ES-I3 (cell line): ENCODE measurements around the gene POLE.

Source experiments
- H3K36me3 ChIP-seq: 2 replicates; pipeline ENCODE4 v1.6.1; 2013; ENCODE audit warnings: mild to moderate bottlenecking, low read length, control low read depth, moderate library complexity; ENCODE audit not compliant: insufficient read depth
- H3K4me1 ChIP-seq: 2 replicates; pipeline ENCODE4 v1.6.1; 2013; ENCODE audit warnings: mild to moderate bottlenecking, control low read depth, low read length; ENCODE audit not compliant: insufficient read depth
- H3K9ac ChIP-seq: 2 replicates; pipeline ENCODE4 v1.6.1; 2013; ENCODE audit warnings: low read depth, mild to moderate bottlenecking, low read length, moderate library complexity
- H3K9me3 ChIP-seq: 2 replicates; pipeline ENCODE4 v1.6.1; 2013; ENCODE audit warnings: mild to moderate bottlenecking, low read length, moderate library complexity; ENCODE audit not compliant: control insufficient read depth, insufficient read depth

Gene POLE

DNA sequence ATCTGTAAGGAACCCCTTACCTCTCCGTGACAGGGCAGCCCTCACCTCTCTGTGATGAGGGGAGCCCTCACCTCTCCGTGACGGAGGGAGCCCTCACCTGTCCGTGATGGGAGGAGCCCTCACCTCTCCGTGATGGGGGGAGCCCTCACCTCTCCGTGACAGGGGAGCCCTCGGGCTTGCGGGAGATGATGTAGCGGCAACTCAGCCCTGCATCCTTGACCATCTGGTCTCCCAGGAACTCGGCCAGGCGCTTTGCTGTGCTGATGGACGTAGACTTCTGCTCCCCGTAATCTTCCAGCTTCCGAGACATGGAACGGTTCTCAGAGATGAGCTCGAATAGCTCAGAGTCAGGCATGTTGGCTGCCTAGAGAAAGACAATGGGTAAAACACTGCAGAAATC, 28.0 kb downstream of the POLE start:
- Histone ChIP-seq H3K4me1 (no peaks in the 10 kb centered on the region), H3K36me3 (peaks cover 34% of the 10 kb centered on the region)

DNA sequence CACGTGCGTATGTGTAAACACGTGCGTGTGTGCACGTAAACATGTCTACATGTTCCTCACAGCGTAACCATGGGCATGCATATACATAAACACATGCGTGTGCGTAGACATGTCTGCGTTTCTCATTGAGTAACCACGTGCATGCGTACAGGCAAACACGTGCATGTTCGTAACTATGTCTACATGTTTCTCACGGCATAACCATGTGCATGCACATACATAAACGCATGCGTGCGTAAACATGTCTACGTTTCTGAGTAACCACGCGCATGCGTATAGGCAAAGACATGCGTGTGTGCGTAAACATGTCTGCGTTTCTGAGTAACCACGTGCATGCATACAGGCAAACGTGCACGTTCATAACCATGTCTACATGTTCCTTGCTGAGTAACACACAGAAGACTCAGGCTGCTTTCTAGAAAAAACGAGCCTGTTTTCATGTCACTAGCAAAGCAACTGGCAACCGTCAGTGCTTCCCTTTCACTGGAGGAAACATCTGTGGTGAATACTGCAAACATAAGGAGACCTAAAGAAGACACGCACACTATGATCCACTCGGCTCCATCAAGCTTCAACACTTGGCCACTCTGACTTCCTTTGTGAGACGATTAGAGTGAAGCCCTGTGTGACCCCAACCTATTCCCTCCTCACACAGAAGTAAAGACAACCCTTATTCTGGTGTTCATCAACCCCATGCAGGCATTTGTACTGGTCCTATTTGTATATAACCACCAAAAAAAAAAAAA, 28.8 kb downstream of the POLE start:
- Histone ChIP-seq H3K9me3 (no peaks in the 10 kb centered on the region), H3K36me3 (peaks cover 34% of the 10 kb centered on the region), H3K9ac (no peak overlapping the region)

More for the DNA sequence above, 28.0 kb downstream of the POLE start:
- no peak overlapping the region for H3K9ac ChIP-seq
- no peaks in the 10 kb centered on the region for H3K9me3 ChIP-seq

DNA sequence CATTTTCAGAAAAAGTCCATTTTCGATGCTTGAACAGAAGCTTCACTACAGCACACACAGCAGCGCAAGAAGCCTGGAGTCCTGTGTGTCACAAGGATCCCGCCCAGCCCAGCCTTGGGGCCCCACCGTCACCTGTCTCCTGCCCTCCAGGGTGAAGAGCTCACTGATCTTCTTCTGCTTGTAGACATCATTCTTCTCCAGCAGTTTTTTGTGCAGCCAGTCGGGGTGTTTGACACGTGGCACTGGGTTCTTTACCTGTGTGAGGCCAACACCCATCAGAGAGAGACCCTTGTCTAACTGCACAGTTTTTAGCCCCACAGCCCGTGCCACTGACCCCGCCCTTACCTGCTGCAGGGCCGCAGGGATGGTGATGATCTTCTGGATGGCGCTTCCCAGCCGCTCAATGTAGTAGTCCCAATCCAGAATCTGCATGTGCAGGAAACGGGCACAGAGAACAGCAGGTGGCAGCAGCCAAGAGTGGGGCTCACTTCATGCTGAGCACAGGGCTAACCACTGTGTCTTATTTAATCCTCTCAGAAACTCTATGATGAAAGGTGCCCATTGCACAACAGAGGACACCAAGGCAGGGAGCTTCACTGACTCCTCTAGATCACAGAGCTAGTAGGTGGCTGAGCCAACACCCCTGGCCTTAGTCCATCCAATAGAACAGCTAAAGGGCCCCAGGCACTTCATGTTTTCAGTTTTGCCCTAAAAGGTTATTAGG, 30.0 kb downstream of the POLE start:
- Histone ChIP-seq H3K9me3 (no peaks in the 10 kb centered on the region), H3K9ac (no peak overlapping the region), H3K36me3 (peaks cover 31% of the 10 kb centered on the region), H3K4me1 (no peaks in the 10 kb centered on the region)

More for the DNA sequence above, 28.8 kb downstream of the POLE start:
- no peaks in the 10 kb centered on the region for H3K4me1 ChIP-seq

DNA sequence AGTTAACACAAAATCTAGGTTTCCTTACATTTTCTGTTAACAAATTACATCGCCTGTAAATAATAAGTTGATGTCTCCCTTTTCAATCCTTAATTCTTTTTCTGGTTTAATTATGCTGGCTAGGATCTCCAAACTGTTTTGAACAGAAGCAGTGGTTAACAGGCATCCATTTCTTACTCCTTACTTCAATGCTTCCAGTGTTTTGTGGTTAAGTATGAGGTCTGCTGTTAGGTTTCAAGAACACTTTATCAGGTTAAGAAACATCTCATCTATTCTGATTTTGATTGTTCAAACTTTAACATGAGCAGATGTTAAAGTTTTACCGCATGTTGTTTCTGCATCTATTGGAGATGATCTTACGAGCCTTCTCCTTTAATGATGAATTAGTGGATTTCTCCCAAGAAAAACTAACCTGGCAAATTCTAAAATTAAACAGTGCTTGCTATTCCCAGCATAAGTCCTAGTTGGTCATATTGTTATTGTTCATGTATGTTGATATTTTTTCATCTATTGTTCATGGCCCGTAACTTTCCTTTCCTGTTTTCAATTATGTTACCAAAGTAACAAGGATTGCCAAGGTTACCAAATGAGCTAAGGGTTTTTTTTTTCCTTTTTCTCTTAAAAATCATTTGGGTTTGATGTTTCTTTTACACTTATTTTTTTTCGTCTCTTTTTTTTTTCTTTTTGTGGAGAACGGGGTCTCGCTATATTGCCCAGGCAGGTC, 33.4 kb downstream of the POLE start:
- Histone ChIP-seq H3K9me3 (no peaks in the 10 kb centered on the region), H3K4me1 (no peaks in the 10 kb centered on the region), H3K9ac (no peak overlapping the region), H3K36me3 (peaks cover 23% of the 10 kb centered on the region)

DNA sequence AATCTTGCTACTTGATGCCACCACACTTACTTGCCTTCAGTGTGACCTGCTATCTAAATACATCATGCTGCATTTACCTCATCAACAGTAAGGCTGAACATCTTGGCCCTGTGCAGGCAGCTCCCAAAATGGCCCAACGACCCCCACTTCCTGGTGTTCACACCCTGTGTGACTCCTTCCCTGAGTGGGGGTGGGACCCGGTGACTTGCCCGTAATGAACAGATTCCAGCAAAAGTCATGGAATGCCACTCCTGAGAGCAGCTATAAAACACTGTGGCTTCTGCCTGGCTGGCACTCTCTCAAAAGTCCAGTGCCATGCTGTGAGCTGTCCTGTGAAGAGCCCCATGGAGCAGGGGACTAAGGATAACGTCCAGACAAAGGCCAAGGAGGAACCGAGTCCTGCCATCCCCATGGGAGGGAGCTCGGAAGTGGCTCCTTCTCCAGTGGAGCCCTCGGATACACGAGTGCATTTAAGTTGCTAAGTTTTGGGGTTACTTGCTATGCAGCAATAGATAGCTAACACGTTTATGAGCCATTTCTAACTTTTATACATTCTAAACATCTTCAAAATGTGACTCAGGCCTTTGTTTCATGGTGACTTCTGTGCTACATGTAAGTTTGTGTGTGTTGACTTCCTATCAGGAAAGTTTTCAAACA, 35.6 kb downstream of the POLE start:
- H3K9me3 ChIP-seq, result no peaks in the 10 kb centered on the region
- H3K4me1 ChIP-seq, result no peaks in the 10 kb centered on the region
- peaks cover 22% of the 10 kb centered on the region for H3K36me3 ChIP-seq
- no peak overlapping the region for H3K9ac ChIP-seq

DNA sequence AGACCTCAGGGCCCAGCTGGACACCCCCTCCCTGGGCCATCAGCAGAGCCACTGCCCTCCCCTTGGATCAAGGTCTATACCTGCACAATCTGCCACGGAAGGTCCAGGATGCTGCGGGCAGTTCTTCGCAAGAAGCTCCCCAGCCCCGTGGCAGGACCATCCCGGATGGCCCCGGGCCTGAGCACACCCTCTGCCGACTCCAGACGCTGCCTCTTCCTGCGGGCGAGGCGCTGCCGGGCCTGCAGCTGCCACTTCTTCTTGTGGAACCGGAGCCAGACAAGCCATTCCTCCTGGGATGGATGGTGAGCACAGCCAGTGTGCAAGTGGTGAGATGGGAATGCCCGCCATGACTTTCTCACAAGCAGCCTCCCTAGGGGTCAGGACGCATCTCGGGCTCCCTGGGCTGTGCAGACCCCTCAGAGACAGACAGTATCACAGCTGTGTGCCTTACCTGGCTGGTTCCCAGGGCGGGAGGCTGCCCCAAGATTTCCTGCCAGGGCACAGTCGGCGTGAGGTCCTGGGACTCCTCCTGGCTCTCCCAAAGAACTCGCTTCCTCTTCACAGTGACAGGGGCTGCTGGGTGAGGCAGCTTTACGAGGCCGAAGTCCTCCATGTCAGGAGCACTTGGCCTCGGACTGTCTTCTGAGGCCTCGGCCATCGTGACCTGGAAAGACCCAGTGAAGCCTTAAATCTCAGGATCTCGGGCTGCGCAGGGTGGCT, 37.8 kb downstream of the POLE start:
- H3K9ac ChIP-seq, result no peak overlapping the region
- no peaks in the 10 kb centered on the region for H3K4me1 ChIP-seq
- peaks cover 22% of the 10 kb centered on the region for H3K36me3 ChIP-seq
- no peaks in the 10 kb centered on the region for H3K9me3 ChIP-seq

DNA sequence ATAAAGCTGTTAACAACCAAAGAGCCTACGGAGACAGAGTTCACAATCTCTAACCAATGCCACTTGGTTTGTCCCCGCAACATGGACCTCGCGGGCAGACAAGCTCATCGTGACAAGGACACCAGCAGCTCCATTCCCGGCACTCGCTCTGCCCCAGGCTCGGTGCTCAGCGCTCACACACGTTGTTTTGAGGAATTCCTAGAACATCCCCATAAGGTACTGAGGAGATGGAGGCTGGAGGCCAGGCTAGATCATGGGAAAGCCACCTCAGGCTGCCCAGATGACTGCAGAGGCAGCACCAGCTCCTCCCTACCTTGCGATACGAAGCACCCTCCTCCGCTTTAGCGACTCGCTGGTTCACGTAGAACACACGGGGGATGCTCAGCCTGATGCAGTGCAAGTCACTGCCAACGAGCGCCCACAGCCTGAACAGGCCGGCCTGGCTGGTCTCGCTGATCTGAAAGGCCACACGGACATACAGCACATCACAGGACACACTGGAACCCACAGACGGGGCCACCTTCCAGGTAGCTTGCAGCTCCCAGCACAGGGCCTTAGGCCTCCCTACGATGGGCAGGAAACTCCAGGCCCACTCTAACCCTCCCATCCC, 38.4 kb downstream of the POLE start:
- H3K4me1 ChIP-seq, result no peaks in the 10 kb centered on the region
- H3K36me3 ChIP-seq, result peaks cover 22% of the 10 kb centered on the region
- H3K9me3 ChIP-seq, result no peaks in the 10 kb centered on the region
- H3K9ac ChIP-seq, result no peak overlapping the region

DNA sequence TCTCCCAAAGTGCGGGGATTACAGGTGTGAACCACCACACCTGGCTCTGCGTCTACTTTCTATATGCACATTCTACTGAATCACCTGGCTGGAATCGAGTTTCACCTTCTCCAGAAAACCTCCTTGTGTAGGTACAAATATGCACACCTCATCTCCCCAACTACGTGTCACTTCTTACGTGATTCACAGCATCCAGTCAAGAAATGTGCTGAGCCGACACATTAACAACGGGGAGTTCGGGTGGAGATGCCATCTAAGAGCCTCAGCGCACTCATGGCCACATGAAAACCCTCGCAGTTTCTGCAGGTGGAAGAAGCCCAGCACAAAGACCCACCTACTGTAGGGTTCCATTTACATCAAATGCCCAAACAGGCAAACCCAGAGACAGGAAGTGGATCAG, 39.3 kb downstream of the POLE start:
- H3K36me3 ChIP-seq, result peaks cover 22% of the 10 kb centered on the region
- H3K4me1 ChIP-seq, result no peaks in the 10 kb centered on the region
- H3K9me3 ChIP-seq, result no peaks in the 10 kb centered on the region

DNA sequence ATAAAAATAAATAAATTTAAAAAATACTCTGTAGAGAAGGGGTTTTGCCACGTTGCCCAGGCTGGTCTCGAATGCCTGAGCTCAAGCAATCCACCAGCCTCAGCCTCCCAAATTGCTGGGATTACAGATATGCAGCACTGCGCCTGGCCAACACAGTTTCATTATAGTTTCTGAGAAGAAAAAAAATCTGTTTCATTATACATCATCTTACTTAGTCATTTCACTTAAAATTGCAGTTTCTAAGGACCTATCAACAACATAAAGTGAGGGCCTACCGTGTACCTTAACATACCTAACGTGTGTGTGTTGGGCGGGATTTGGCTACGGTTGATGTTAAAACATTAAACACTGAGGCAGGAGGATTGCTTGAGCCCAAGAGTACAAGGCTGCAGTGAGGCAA, 40.3 kb downstream of the POLE start:
- Histone ChIP-seq H3K9ac (no peak overlapping the region), H3K4me1 (no peaks in the 10 kb centered on the region), H3K9me3 (no peaks in the 10 kb centered on the region), H3K36me3 (peaks cover 22% of the 10 kb centered on the region)

More for the DNA sequence above, 39.3 kb downstream of the POLE start:
- no peak overlapping the region for H3K9ac ChIP-seq

DNA sequence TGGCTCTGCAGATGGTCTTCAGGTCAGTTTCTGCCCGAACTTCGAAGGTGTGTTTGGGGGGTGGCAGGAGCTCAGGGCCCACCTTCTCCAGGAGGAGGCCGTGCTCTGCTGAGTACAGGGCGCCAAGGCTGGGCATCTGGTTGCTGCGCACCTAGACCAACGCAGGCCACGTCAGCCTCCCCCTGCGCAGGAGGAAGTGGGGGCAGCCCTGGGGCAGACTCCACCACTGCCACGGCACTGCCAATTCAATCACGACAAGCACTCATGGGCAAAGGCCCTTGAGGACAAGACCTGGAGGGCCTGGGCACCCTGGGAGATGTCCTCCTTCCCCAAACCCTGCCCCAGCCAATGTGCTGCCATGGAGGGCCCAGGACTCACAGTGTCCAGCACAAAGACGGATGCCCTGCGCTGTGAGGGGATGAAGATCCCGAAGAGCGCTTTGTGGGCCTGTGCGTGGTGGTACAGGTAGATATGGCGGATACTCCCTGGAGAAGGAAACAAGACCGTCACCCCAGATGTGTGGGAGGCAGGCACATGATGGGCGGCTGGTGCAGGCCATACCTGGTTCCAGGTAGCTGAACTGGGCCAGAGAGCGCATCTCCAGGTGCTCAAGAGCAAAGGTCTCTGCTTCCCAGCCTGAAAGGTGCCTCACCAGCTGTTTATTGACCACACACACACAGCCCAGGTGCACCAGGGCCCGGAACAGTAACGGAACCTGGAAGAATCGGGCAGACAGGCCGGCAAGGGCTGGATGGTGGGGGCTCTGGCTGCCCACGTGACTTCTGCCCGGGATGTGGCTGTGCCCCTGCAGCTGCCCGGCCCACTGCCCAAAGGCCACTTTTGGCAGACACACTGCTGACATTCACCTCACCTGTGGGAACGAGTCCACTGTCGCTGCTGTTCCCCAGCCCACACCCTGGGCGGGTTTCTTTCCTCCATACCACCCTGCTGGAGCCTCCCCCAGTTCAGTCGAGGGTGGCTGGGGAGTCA, 44.0 kb downstream of the POLE start:
- no peak overlapping the region for H3K9ac ChIP-seq
- H3K36me3 ChIP-seq, result peaks cover 13% of the 10 kb centered on the region
- no peaks in the 10 kb centered on the region for H3K9me3 ChIP-seq

DNA sequence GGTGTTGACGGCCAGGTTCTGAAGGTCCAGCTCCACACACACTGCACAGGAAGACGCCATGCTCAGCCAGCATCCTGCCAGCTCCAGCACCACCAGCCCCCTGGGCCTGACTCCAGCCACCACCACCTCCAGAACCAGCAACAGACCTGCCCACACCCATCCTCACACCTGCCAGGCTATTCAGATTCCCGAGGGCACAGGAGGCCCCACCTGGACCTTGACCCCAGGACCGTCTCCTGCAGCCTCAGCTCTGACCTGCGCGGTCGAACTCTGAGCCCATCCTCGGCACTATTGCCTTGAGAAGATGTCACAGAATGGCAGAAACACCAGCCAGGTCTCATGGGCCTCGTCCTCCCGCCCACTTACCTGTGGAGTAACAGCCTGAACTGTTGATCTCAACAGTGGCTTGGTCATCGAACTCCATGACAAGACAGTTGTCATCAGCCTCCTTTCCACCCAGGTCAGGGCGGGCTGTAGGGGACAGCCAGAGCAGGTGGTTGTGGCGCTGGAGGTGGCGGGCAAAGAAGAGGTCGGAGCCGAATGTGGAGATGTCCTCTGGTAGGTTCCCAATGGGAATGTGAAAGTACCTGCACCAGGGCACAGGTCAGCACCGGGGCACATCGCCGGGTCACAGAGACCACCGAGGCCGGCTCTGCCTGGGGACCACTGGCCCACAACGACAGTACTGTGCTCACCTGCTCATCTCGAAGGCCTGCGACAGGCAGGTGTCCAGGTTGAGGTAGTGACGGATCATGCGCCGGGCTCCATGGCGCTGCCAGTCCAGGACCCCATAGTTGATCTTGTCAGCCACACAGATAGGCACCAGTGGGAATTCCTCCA, 45.1 kb downstream of the POLE start:
- Histone ChIP-seq H3K9ac (no peak overlapping the region), H3K36me3 (peaks cover 13% of the 10 kb centered on the region), H3K4me1 (no peaks in the 10 kb centered on the region), H3K9me3 (no peaks in the 10 kb centered on the region)

More for the DNA sequence above, 44.0 kb downstream of the POLE start:
- H3K4me1 ChIP-seq, result no peaks in the 10 kb centered on the region

DNA sequence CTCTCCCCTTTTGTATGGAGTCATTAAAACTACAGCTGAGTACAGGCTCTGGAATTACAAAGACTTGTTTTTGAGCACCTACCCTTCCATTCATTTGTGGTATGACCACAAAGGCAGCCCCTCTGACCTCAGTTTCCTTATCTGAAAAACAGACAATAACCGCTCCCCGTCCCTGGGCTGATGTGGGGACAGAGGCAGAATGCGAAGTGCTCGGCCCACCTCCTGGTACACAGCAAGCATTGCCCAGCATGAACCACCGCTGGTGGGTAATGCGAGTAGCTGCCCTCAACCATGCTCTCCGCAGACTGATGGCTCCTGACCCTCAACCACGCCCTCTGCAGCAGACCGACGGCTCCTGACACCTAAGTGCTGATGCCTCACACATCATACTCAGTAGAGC, 46.2 kb downstream of the POLE start:
- Histone ChIP-seq H3K9ac (no peak overlapping the region), H3K4me1 (no peaks in the 10 kb centered on the region), H3K9me3 (no peaks in the 10 kb centered on the region), H3K36me3 (peaks cover 20% of the 10 kb centered on the region)
